Upper lobe of right lung (tissue), 1 donor: Measurements from ENCODE around the gene LRRK1. TPM values are rescaled to one million over a fixed set of nuclear protein-coding genes. Genes with fewer than 3 reads are reported as not detected.

ENCODE experiments used
- ATAC-seq: fragments of 200-7000 bp; cut with Tn5 transposase; one replicate; pipeline ENCODE4 v1.9.1; 2020; ENCODE audit warnings: mild to moderate bottlenecking, moderate library complexity
- DNase-seq: peaks from one replicate; pipeline ENCODE4 v3.0.0-alpha.2; 2020
- H3K27ac ChIP-seq: fragments of 200-600 bp; one replicate; pipeline ENCODE4 v1.8.0; 2022
- H3K27me3 ChIP-seq: fragments of 200-600 bp; one replicate; pipeline ENCODE4 v1.8.0; 2022; ENCODE audit warnings: mild to moderate bottlenecking
- H3K36me3 ChIP-seq: fragments of 200-600 bp; one replicate; pipeline ENCODE4 v1.8.0; 2022
- H3K4me1 ChIP-seq: fragments of 200-600 bp; one replicate; pipeline ENCODE4 v1.8.0; 2022
- H3K4me3 ChIP-seq: fragments of 200-600 bp; one replicate; pipeline ENCODE4 v1.8.0; 2022; ENCODE audit warnings: mild to moderate bottlenecking
- H3K9me3 ChIP-seq: fragments of 200-600 bp; one replicate; pipeline ENCODE4 v1.8.0; 2022
- CTCF ChIP-seq: fragments of 200-600 bp; IDR thresholded peaks from one replicate; pipeline ENCODE4 v1.8.0; 2022; ENCODE audit warnings: antibody characterized with exemption
- intact Hi-C: fragments of 100-400 bp; cut with DNase I; formaldehyde crosslinking; loops from one replicate; pipeline ENCODE4 v1.11.0; 2022
- total RNA-seq: library from RNA; stranded (reverse); fragmentation: NEBNext Ultra II Directional; extraction: Animal tissue kit (Norgen Biotek cat#: 25700); gene quantifications from one replicate; pipeline ENCODE4 v1.2.1, GENCODE V29; 2021
- donor health status: DM: no; HTN: yes; CAD: no; lungs with severe emphysema.

The LRRK1 gene
- total RNA-seq, 1 donor from 2014 or later = 22.6 TPM

- DNase-seq (no peak), ATAC-seq (peak; percentile 96)
- intact Hi-C loops = no loop called here
- no peak for TF ChIP-seq CTCF
- Histone ChIP-seq H3K27me3 (no peaks in the 10 kb centered on the region), H3K36me3 (no peaks in the 10 kb centered on the region), H3K4me3 (no peak overlapping the region), H3K27ac (no peak overlapping the region), H3K9me3 (no peaks in the 10 kb centered on the region), H3K4me1 (no peaks in the 10 kb centered on the region)
These were observed 21.7 kb downstream of the LRRK1 start for GRCh38 chr15:100940767-100941379.

GRCh38 chr15:100941536-100941935 lies 22.4 kb downstream of the LRRK1 start:
- no peaks in the 10 kb centered on the region for H3K36me3 ChIP-seq
- no peaks in the 10 kb centered on the region for H3K9me3 ChIP-seq
- no peak for DNase-seq
- no peak overlapping the region for H3K4me3 ChIP-seq
- peak; percentile 10 for ATAC-seq
- H3K27me3 ChIP-seq = no peaks in the 10 kb centered on the region
- intact Hi-C loops = no loop called here
- H3K27ac ChIP-seq = no peak overlapping the region
- no peak for TF ChIP-seq CTCF
- no peaks in the 10 kb centered on the region for H3K4me1 ChIP-seq

- H3K27ac ChIP-seq = no peak overlapping the region
- H3K36me3 ChIP-seq = no peaks in the 10 kb centered on the region
- ATAC-seq = no peak
- H3K9me3 ChIP-seq = no peaks in the 10 kb centered on the region
- H3K4me1 ChIP-seq = no peaks in the 10 kb centered on the region
- H3K27me3 ChIP-seq = no peaks in the 10 kb centered on the region
- no peak overlapping the region for H3K4me3 ChIP-seq
- TF ChIP-seq CTCF = no peak
- intact Hi-C loops = no loop called here
- no peak for DNase-seq
These were observed 23.7 kb downstream of the LRRK1 start for GRCh38 chr15:100942656-100943425.

- no peaks in the 10 kb centered on the region for H3K4me1 ChIP-seq
- no peak for ATAC-seq
- H3K27me3 ChIP-seq = no peaks in the 10 kb centered on the region
- intact Hi-C loops = no loop called here
- no peak overlapping the region for H3K4me3 ChIP-seq
- no peak overlapping the region for H3K27ac ChIP-seq
- H3K9me3 ChIP-seq = no peaks in the 10 kb centered on the region
- DNase-seq = no peak
- no peaks in the 10 kb centered on the region for H3K36me3 ChIP-seq
- TF ChIP-seq CTCF = no peak
These were observed 25.2 kb downstream of the LRRK1 start for GRCh38 chr15:100944244-100944895.

- Histone ChIP-seq H3K36me3 (no peaks in the 10 kb centered on the region), H3K27me3 (no peaks in the 10 kb centered on the region), H3K4me1 (no peaks in the 10 kb centered on the region), H3K4me3 (no peak overlapping the region), H3K9me3 (no peaks in the 10 kb centered on the region), H3K27ac (no peak overlapping the region)
- ATAC-seq (no peak), DNase-seq (no peak)
- TF ChIP-seq CTCF = no peak
- intact Hi-C loops = no loop called here
These were observed 25.8 kb downstream of the LRRK1 start for GRCh38 chr15:100944986-100945385.
